OCI-LY7 (cell line): ENCODE results near the gene CLMP. TPM values are rescaled to one million over a fixed set of nuclear protein-coding genes. Genes with fewer than 3 reads are reported as not detected.

Experiments
- BruUV-seq: library from RNA; stranded (reverse); fragments of 400-500 nt; replicated peaks from 2 replicates; lab custom pipeline; 2021; lab: Mats Ljungman, UMichigan
- CTCF ChIA-PET: fragments of 300-600 bp; sonication (Branson Sonifier 250); formaldehyde crosslinking; loops from one replicate; lab custom pipeline; 2022; ENCODE audit warnings: antibody characterized with exemption; ENCODE audit not compliant: unreplicated experiment; lab: Charles Lee
- POLR2A ChIA-PET: fragments of 300-600 bp; sonication (Branson Sonifier 250); formaldehyde crosslinking; loops from one replicate; lab custom pipeline; 2022; ENCODE audit warnings: antibody characterized with exemption; lab: Charles Lee
- DNase-seq: peaks from one replicate; pipeline ENCODE4 v3.0.0-alpha.2; 2015; ENCODE audit warnings: low spot score
- H2AFZ ChIP-seq: fragments of 200-600 bp; sonication (generic), shearing (Covaris generic); 2 replicates; pipeline ENCODE4 v1.6.1; 2014; ENCODE audit warnings: mild to moderate bottlenecking, antibody characterized with exemption, low read length, moderate library complexity
- H3K27ac ChIP-seq: fragments of 200-600 bp; sonication (generic); 2 replicates; pipeline ENCODE4 v1.5.1; 2014; ENCODE audit warnings: mixed run types, low read depth, mild to moderate bottlenecking, moderate library complexity, low read length, inconsistent platforms; ENCODE audit not compliant: poor library complexity, severe bottlenecking
- H3K36me3 ChIP-seq: fragments of 200-600 bp; sonication (generic); 2 replicates; pipeline ENCODE4 v1.6.1; 2014; ENCODE audit warnings: mild to moderate bottlenecking, antibody characterized with exemption, low read length, moderate library complexity, mixed read lengths; ENCODE audit not compliant: insufficient read depth
- H3K4me1 ChIP-seq: fragments of 200-600 bp; sonication (generic); 2 replicates; pipeline ENCODE4 v1.5.1; 2014; ENCODE audit warnings: mild to moderate bottlenecking, low read length; ENCODE audit not compliant: insufficient read depth, poor library complexity, severe bottlenecking
- H3K4me2 ChIP-seq: fragments of 200-600 bp; sonication (generic); 2 replicates; pipeline ENCODE4 v1.6.1; 2014; ENCODE audit warnings: mild to moderate bottlenecking, low read length
- H3K4me3 ChIP-seq: fragments of 200-600 bp; sonication (generic); 2 replicates; pipeline ENCODE4 v1.5.1; 2014; ENCODE audit warnings: mild to moderate bottlenecking, low read depth, low read length; ENCODE audit not compliant: poor library complexity, severe bottlenecking
- H3K79me2 ChIP-seq: fragments of 200-600 bp; sonication (generic); 2 replicates; pipeline ENCODE4 v1.6.1; 2016; ENCODE audit warnings: low read depth, mild to moderate bottlenecking, low read length, moderate library complexity, mixed read lengths; ENCODE audit not compliant: insufficient read depth
- H3K9me2 ChIP-seq: fragments of 200-600 bp; sonication (generic); 2 replicates; pipeline ENCODE4 v1.6.1; 2016; ENCODE audit warnings: mild to moderate bottlenecking, low read length, mixed read lengths; ENCODE audit not compliant: insufficient read depth
- H3K9me3 ChIP-seq: fragments of 200-600 bp; sonication (generic); 2 replicates; pipeline ENCODE4 v1.6.1; 2014; ENCODE audit warnings: mild to moderate bottlenecking, mixed run types, low read length, mixed read lengths
- H4K20me1 ChIP-seq: fragments of 200-600 bp; sonication (generic); 2 replicates; pipeline ENCODE4 v1.6.1; 2014; ENCODE audit warnings: mild to moderate bottlenecking, antibody characterized with exemption, low read length, moderate library complexity, mixed read lengths; ENCODE audit not compliant: insufficient read depth
- CTCF ChIP-seq: fragments of 200-600 bp; sonication (generic); conservative IDR thresholded peaks from 2 replicates; pipeline ENCODE4 v1.5.1; 2014; ENCODE audit warnings: mild to moderate bottlenecking, antibody characterized with exemption, low read length, moderate library complexity, mixed read lengths
- EZH2phosphoT487 ChIP-seq: fragments of 200-600 bp; sonication (generic); IDR thresholded peaks from 2 replicates; pipeline ENCODE4 v1.6.1; 2018; ENCODE audit warnings: low read depth, borderline replicate concordance, mild to moderate bottlenecking, mixed run types, antibody characterized with exemption, low read length, moderate library complexity, mixed read lengths
- intact Hi-C: fragments of 100-400 bp; cut with micrococcal nuclease; formaldehyde crosslinking; loops from one replicate; pipeline ENCODE4 v1.10.0; 2022; ENCODE audit not compliant: unreplicated experiment
- total RNA-seq, 2 experiments: library from RNA; depleted of rRNA in 1 of 2; stranded (reverse); fragments of >200 nt in 1 of 2; shearing (Covaris generic) in 1 of 2; gene quantifications; 2 replicates each; pipeline ENCODE4 v1.2.3, GENCODE V29; 2014 to 2022

Gene CLMP
- total RNA-seq, 2 experiments from 2014 or later = not detected

GRCh38 chr11:123173856-123174186, 21.2 kb downstream of the CLMP start:
- ChIA-PET POLR2A (interaction anchor here (0.6 to 0.7 kb wide), 2 partner anchors 28 to 73 kb away, joined by 3 read pairs; no protein-coding TSS in a partner anchor), CTCF (no interaction called here)
- H4K20me1 ChIP-seq = no peaks in the 10 kb centered on the region
- H3K27ac ChIP-seq = no peak overlapping the region
- no peaks in the 10 kb centered on the region for H3K36me3 ChIP-seq
- no peaks in the 10 kb centered on the region for H3K79me2 ChIP-seq
- H2AFZ ChIP-seq = no peak overlapping the region
- intact Hi-C loops = no loop called here
- TF ChIP-seq EZH2phosphoT487 = no peak
- no peak for TF ChIP-seq CTCF
- no peak overlapping the region for H3K4me2 ChIP-seq
- DNase-seq = no peak
- BruUV-seq = no TSS peak
- H3K4me1 ChIP-seq = no peaks in the 10 kb centered on the region
- no peaks in the 10 kb centered on the region for H3K9me2 ChIP-seq
- H3K4me3 ChIP-seq = no peak overlapping the region
- H3K9me3 ChIP-seq = no peaks in the 10 kb centered on the region

GRCh38 chr11:123173040-123173855, 21.8 kb downstream of the CLMP start:
- Histone ChIP-seq H3K36me3 (no peaks in the 10 kb centered on the region), H3K4me2 (no peak overlapping the region), H4K20me1 (no peaks in the 10 kb centered on the region), H3K4me3 (no peak overlapping the region), H3K27ac (no peak overlapping the region), H3K9me3 (no peaks in the 10 kb centered on the region), H2AFZ (no peak overlapping the region), H3K4me1 (no peaks in the 10 kb centered on the region), H3K79me2 (no peaks in the 10 kb centered on the region), H3K9me2 (no peaks in the 10 kb centered on the region)
- POLR2A ChIA-PET = interaction anchor here (0.6 kb wide), 1 partner anchor 73 kb away, joined by 3 read pairs; no protein-coding TSS in a partner anchor
- CTCF ChIA-PET = no interaction called here
- BruUV-seq = no TSS peak
- intact Hi-C loops = no loop called here
- no peak for TF ChIP-seq CTCF
- no peak for TF ChIP-seq EZH2phosphoT487
- DNase-seq = no peak

- Histone ChIP-seq H3K9me3 (no peaks in the 10 kb centered on the region), H3K79me2 (no peaks in the 10 kb centered on the region), H3K4me3 (no peak overlapping the region), H3K36me3 (no peaks in the 10 kb centered on the region), H4K20me1 (no peaks in the 10 kb centered on the region), H3K27ac (no peak overlapping the region), H3K9me2 (no peaks in the 10 kb centered on the region), H2AFZ (no peak overlapping the region), H3K4me2 (no peak overlapping the region), H3K4me1 (no peaks in the 10 kb centered on the region)
- POLR2A ChIA-PET = no interaction called here
- CTCF ChIA-PET = interaction anchor here (0.6 kb wide), 1 partner anchor 1699 kb away, joined by 3 read pairs; no protein-coding TSS in a partner anchor
- no peak for DNase-seq
- intact Hi-C loops = no loop called here
- no TSS peak for BruUV-seq
- TF ChIP-seq CTCF = no peak
- TF ChIP-seq EZH2phosphoT487 = no peak
Measured at GRCh38 chr11:123170929-123171328, 24.1 kb downstream of the CLMP start.
